A549 (cell line): ENCODE measurements around the gene TOP2A. TPM values are rescaled to one million over a fixed set of nuclear protein-coding genes. Genes with fewer than 3 reads are reported as not detected.

ENCODE experiments used
- ATAC-seq, 2 experiments: fragments of 200-7000 bp in 1 of 2; fragments of >200 bp in 1 of 2; cut with Nextera tagmentation in 1 of 2; cut with Tn5 transposase in 1 of 2; 3 replicates each; pipeline versions ENCODE4 v1.8.0 to v1.9.1; 2018 to 2020; ENCODE audit warnings: mild to moderate bottlenecking in 1 of 2, moderate library complexity in 1 of 2
- CTCF ChIA-PET: fragments of 300-600 bp; sonication (Branson Sonifier 250); formaldehyde crosslinking; extraction: SDS; loops from one replicate; lab custom pipeline; 2021; ENCODE audit warnings: antibody characterized with exemption, inconsistent platforms; lab: Yijun Ruan, JAX
- POLR2A ChIA-PET: fragments of 350-600 bp; formaldehyde crosslinking; extraction: SDS; loops from one replicate; lab custom pipeline; 2021; ENCODE audit warnings: antibody characterized with exemption, inconsistent platforms; lab: Yijun Ruan, JAX
- DNase-seq, 2 experiments: peaks; one replicate each; pipeline versions ENCODE4 v3.0.0 to v3.0.0-alpha.2; 2011 to 2016; ENCODE audit warnings: low read depth in 1 of 2, low spot score in 1 of 2
- FAIRE-seq: peaks from 2 replicates; lab custom pipeline; 2011; peaks lifted over from hg19 to GRCh38; lab: Jason Lieb, UNC
- H3K27ac ChIP-seq, 2 experiments: fragments of >200 bp; sonication (Bioruptor Twin); formaldehyde crosslinking; 3 replicates each; pipeline ENCODE4 v1.5.1; 2016 to 2017
- H3K4me1 ChIP-seq: fragments of >200 bp; sonication (Bioruptor Twin); formaldehyde crosslinking; 3 replicates; pipeline ENCODE4 v1.6.1; 2016
- H3K4me2 ChIP-seq: fragments of >200 bp; sonication (Bioruptor Twin); formaldehyde crosslinking; 3 replicates; pipeline ENCODE4 v1.6.1; 2016
- H3K4me3 ChIP-seq: fragments of >200 bp; sonication (Bioruptor Twin); formaldehyde crosslinking; 3 replicates; pipeline ENCODE4 v1.5.1; 2016
- H3K9me3 ChIP-seq: fragments of >200 bp; sonication (Bioruptor Twin); formaldehyde crosslinking; 3 replicates; pipeline ENCODE4 v1.6.1; 2016
- CEBPB ChIP-seq, 2 experiments: fragments of >200 bp in 1 of 2; sonication (Bioruptor Twin) in 1 of 2; formaldehyde crosslinking in 1 of 2; IDR thresholded peaks; 2 replicates each; pipeline ENCODE4 v1.6.1; 2012 to 2016
- CHD2 ChIP-seq: fragments of 150-350 bp; IDR thresholded peaks from 2 replicates; pipeline ENCODE4 v1.6.1; 2014; ENCODE audit warnings: low read length; ENCODE audit not compliant: partially characterized antibody
- CTCF ChIP-seq: fragments of >200 bp; sonication (Bioruptor Twin); formaldehyde crosslinking; IDR thresholded peaks from 3 replicates; pipeline ENCODE4 v1.5.1; 2016
- EHMT2 ChIP-seq: fragments of 200-600 bp; sonication (generic); IDR thresholded peaks from 2 replicates; pipeline ENCODE4 v1.6.1; 2016; ENCODE audit warnings: antibody characterized with exemption, low read depth, mild to moderate bottlenecking, moderate library complexity
- ESRRA ChIP-seq: fragments of 150-350 bp; IDR thresholded peaks from 2 replicates; pipeline ENCODE4 v1.6.1; 2014; ENCODE audit warnings: mild to moderate bottlenecking, low read length, borderline replicate concordance
- FOSL2 ChIP-seq, 2 experiments: fragments of 450-650 bp in 1 of 2; fragments of >200 bp in 1 of 2; sonication (Bioruptor Twin) in 1 of 2; formaldehyde crosslinking; IDR thresholded peaks; 2 replicates each; pipeline versions ENCODE4 v1.5.0 to v1.6.1; 2016 to 2020; ENCODE audit warnings: mild to moderate bottlenecking in 1 of 2, moderate library complexity in 1 of 2
- JUNB ChIP-seq: fragments of >200 bp; sonication (Bioruptor Twin); formaldehyde crosslinking; IDR thresholded peaks from 2 replicates; pipeline ENCODE4 v1.6.1; 2016
- PHF8 ChIP-seq: fragments of 200-600 bp; sonication (generic); IDR thresholded peaks from 2 replicates; pipeline ENCODE4 v1.6.1; 2016; ENCODE audit warnings: low read depth, mild to moderate bottlenecking, antibody characterized with exemption, moderate library complexity, borderline replicate concordance
- POLR2AphosphoS2 ChIP-seq: conservative IDR thresholded peaks from 2 replicates; pipeline ENCODE4 v1.6.1; 2012; ENCODE audit warnings: low read length, improper control_type of control experiment, inconsistent platforms
- SMC3 ChIP-seq: fragments of >200 bp; sonication (Bioruptor Twin); formaldehyde crosslinking; IDR thresholded peaks from 3 replicates; pipeline ENCODE4 v1.6.1; 2018; ENCODE audit warnings: inconsistent platforms
- WGBS: methylation state at CpG from one replicate; pipeline ENCODE4 v1.1.6; 2017; ENCODE audit errors: missing lambda C conversion rate; 5-methylcytosine and 5-hydroxymethylcytosine counted together
- polyA plus RNA-seq, 4 experiments: library from polyadenylated mRNA; depleted of rRNA in 3 of 4; stranded (reverse); fragments of >200 nt; fragmentation: RNase III in 1 of 4; extraction: RNeasy Plus Mini Kit Qiagen cat#74134 plus additional on column Dnase treatment in 1 of 4; gene quantifications; 2 replicates in 3 of 4; 3 replicates in 1 of 4; pipeline ENCODE4 v1.2.3, GENCODE V29; 2011 to 2017

The TOP2A gene
- polyA plus RNA-seq, 2 of the 4 experiments (the other 2 are of a cell fraction): 226 to 416 TPM

- peak overlapping the region; percentile 5; the same call in 1 of the 3 replicates for H3K4me2 ChIP-seq
- ATAC-seq (peak; percentile 66 to 82; a peak in 5 of 6 replicates), DNase-seq (peak; percentile 64 to 65), FAIRE-seq (no peak)
- POLR2A ChIA-PET: interaction anchor here (1.3 kb wide), 1 partner anchor 1266 kb away, joined by 3 read pairs; no protein-coding TSS in a partner anchor
- 43% methylated on average over 3 of the region's 3 CpGs for WGBS
- H3K27ac ChIP-seq: peak overlapping the region in 1 of 2 experiments; percentile 17; a peak in 1 of 6 replicates
- 0 out of 4 replicates have a peak, but pooled peaks of 1 of the 2 experiments have one; percentile 35 for TF ChIP-seq CEBPB (IDR thresholded peaks at IDR 0.05)
- TF ChIP-seq JUNB: no peak
- TF ChIP-seq CTCF: peak; percentile 41
- no peak overlapping the region for H3K4me3 ChIP-seq
- CTCF ChIA-PET: interaction anchor here (0.6 to 11.4 kb wide), 14 partner anchors 9 to 138 kb away, joined by 3 to 105 read pairs (median 6); no protein-coding TSS in a partner anchor
- H3K9me3 ChIP-seq: no peaks in the 10 kb centered on the region
- H3K4me1 ChIP-seq: peaks cover 25% of the 10 kb centered on the region
These were observed 5.4 kb upstream of the TOP2A start for GRCh38 chr17:40422990-40423633.

- no peak for TF ChIP-seq ESRRA
- TF ChIP-seq CHD2: no peak
- TF ChIP-seq, all 56 proteins: peak for 0
- CTCF ChIA-PET: interaction anchor here (1.0 to 15.1 kb wide), 10 partner anchors 12 to 196 kb away, joined by 3 to 284 read pairs (median 8); partner anchors contain the start of gene GJD3
- ATAC-seq (no peak), FAIRE-seq (no peak), DNase-seq (no peak)
- POLR2A ChIA-PET: no interaction called here
- Histone ChIP-seq H3K4me2 (peak overlapping the region; percentile 32), H3K27ac (peak overlapping the region; percentile 4 to 86; a peak in 2 of 6 replicates), H3K4me3 (no peak overlapping the region), H3K4me1 (peaks cover 37% of the 10 kb centered on the region), H3K9me3 (no peaks in the 10 kb centered on the region)
- 67% methylated on average over 10 of the region's 11 CpGs for WGBS
These were observed 2.0 kb upstream of the TOP2A start for GRCh38 chr17:40419559-40420331.

GRCh38 chr17:40418428-40418706, 671 bp upstream of the TOP2A start:
- TF ChIP-seq FOSL2 (IDR thresholded peaks at IDR 0.05) (no peak), FOSL2 (CRISPR knock-in tag; IDR thresholded peaks at IDR 0.05) (no peak), EHMT2 (no peak)
- Histone ChIP-seq H3K4me2 (peak overlapping the region; percentile 68), H3K4me3 (peak overlapping the region; percentile 40), H3K4me1 (peaks cover 45% of the 10 kb centered on the region), H3K27ac (peak overlapping the region; percentile 72 to 86), H3K9me3 (no peaks in the 10 kb centered on the region)
- FAIRE-seq (no peak), ATAC-seq (no peak), DNase-seq (no peak)
- ChIA-PET CTCF (interaction anchor here (0.7 to 15.1 kb wide), 20 partner anchors 8 to 141 kb away, joined by 3 to 284 read pairs (median 9); partner anchors contain the start of genes GJD3 and IGFBP4), POLR2A (interaction anchor here (0.6 to 2.0 kb wide), 10 partner anchors 25 to 305 kb away, joined by 3 to 14 read pairs (median 6); no protein-coding TSS in a partner anchor)
- WGBS: 58% methylated on average over 16 of the region's 16 CpGs

- CTCF ChIA-PET: interaction anchor here (0.9 to 15.1 kb wide), 21 partner anchors 9 to 146 kb away, joined by 3 to 284 read pairs (median 7); partner anchors contain the start of genes GJD3 and IGFBP4
- ATAC-seq: peak; percentile 60 to 65
- FAIRE-seq: no peak
- peaks cover 38% of the 10 kb centered on the region for H3K4me1 ChIP-seq
- POLR2A ChIA-PET: interaction anchor here (0.6 to 2.0 kb wide), 14 partner anchors 16 to 1271 kb away, joined by 3 to 14 read pairs (median 4); no protein-coding TSS in a partner anchor
- WGBS: 0% methylated on average over 21 of the region's 21 CpGs
- H3K4me3 ChIP-seq: peak overlapping the region; percentile 68
- DNase-seq: peak in 1 of 2 experiments; percentile 58
- H3K4me2 ChIP-seq: peak overlapping the region; percentile 85
- peak overlapping the region; percentile 79 to 92 for H3K27ac ChIP-seq
- no peaks in the 10 kb centered on the region for H3K9me3 ChIP-seq
- peak; percentile 37; the same call in 1 of the 2 replicates for TF ChIP-seq PHF8
- TF ChIP-seq POLR2AphosphoS2: no peak
- TF ChIP-seq SMC3: peak; percentile 11; the same call in 1 of the 3 replicates
These were observed 463 bp downstream of the TOP2A start for GRCh38 chr17:40417258-40417608.
